Activated CD4-positive, alpha-beta memory T cell treated with anti-CD3 and anti-CD28 coated beads for 36 hours (primary cell): Measurements from ENCODE around the gene LSM12. TPM values are rescaled to one million over a fixed set of nuclear protein-coding genes. Genes with fewer than 3 reads are reported as not detected.

Experiments used
- CTCF ChIA-PET: fragments of 350-600 bp; sonication (Branson Sonifier 250); formaldehyde crosslinking; loops from one replicate; lab custom pipeline; 2021; ENCODE audit warnings: antibody characterized with exemption, inconsistent platforms; lab: Charles Lee
- POLR2A ChIA-PET: fragments of 350-600 bp; sonication (Branson Sonifier 250); formaldehyde crosslinking; loops from one replicate; lab custom pipeline; 2021; ENCODE audit warnings: antibody characterized with exemption; lab: Charles Lee
- DNase-seq: peaks from one replicate; pipeline ENCODE4 v3.0.0-alpha.2; 2020
- H3K27ac Mint-ChIP-seq: one replicate; pipeline ENCODE4 v1.8.0; 2021; ENCODE audit warnings: mixed read lengths
- H3K27me3 Mint-ChIP-seq: one replicate; pipeline ENCODE4 v1.8.0; 2021; ENCODE audit warnings: mixed read lengths
- H3K36me3 Mint-ChIP-seq: one replicate; pipeline ENCODE4 v1.8.0; 2021; ENCODE audit warnings: mixed read lengths
- H3K4me1 Mint-ChIP-seq: one replicate; pipeline ENCODE4 v1.8.0; 2021; ENCODE audit warnings: low read depth, mixed read lengths
- H3K4me3 Mint-ChIP-seq: one replicate; pipeline ENCODE4 v1.8.0; 2021; ENCODE audit warnings: mild to moderate bottlenecking, mixed read lengths
- H3K9me3 Mint-ChIP-seq: one replicate; pipeline ENCODE4 v1.8.0; 2021; ENCODE audit warnings: mixed read lengths
- intact Hi-C: fragments of 100-400 bp; cut with micrococcal nuclease; formaldehyde crosslinking; loops from one replicate; pipeline ENCODE4 v1.15.1; 2023
- total RNA-seq, 2 experiments: library from RNA; stranded (reverse); gene quantifications; one replicate each; pipeline ENCODE4 v1.2.3, GENCODE V29; 2021

Gene LSM12
- total RNA-seq, 2 experiments from 2014 or later, result 76.8 to 81.8 TPM

- Mint-ChIP-seq H3K27me3 (no peaks in the 10 kb centered on the region), H3K4me3 (peak within 1 kb of the TSS; percentile 97), H3K4me1 (peaks cover 30% of the 10 kb centered on the region), H3K27ac (peak within 1 kb of the TSS; percentile 95), H3K9me3 (no peaks in the 10 kb centered on the region), H3K36me3 (peaks cover 2% of the 10 kb centered on the region)
- POLR2A ChIA-PET, result interaction anchor here (0.6 to 1.4 kb wide), 5 partner anchors 48 to 255 kb away, joined by 3 to 5 read pairs (median 4); partner anchors contain the start of gene HDAC5
- intact Hi-C loops, result loop anchor here (2.0 kb wide), 2 partner anchors 52 to 56 kb away; partner anchors contain the start of genes HDAC5 and TMEM101
- CTCF ChIA-PET, result interaction anchor here (1.1 kb wide), 2 partner anchors 53 to 280 kb away, joined by 3 to 4 read pairs; partner anchors contain the start of gene HDAC5
- peak; percentile 95 for DNase-seq
These were observed 4.2 kb upstream of the LSM12 start, which contains the start of gene G6PC3 for GRCh38 chr17:44070455-44071197. G6PC3 (plus strand) TSS chr17:44070735; CDS start chr17:44070966, 231 bp downstream.

GRCh38 chr17:44069974-44070454, 3.5 kb upstream of the LSM12 start:
- POLR2A ChIA-PET, result interaction anchor here (0.6 to 1.1 kb wide), 3 partner anchors 48 to 254 kb away, joined by 3 to 4 read pairs (median 4); no protein-coding TSS in a partner anchor
- peaks cover 5% of the 10 kb centered on the region for H3K36me3 Mint-ChIP-seq
- H3K4me1 Mint-ChIP-seq, result peaks cover 36% of the 10 kb centered on the region
- peak overlapping the region; percentile 95 for H3K27ac Mint-ChIP-seq
- H3K27me3 Mint-ChIP-seq, result no peaks in the 10 kb centered on the region
- no peaks in the 10 kb centered on the region for H3K9me3 Mint-ChIP-seq
- H3K4me3 Mint-ChIP-seq, result peak overlapping the region; percentile 97
- intact Hi-C loops, result loop anchor here (2.0 kb wide), 2 partner anchors 53 to 55 kb away; partner anchors contain the start of genes HDAC5 and TMEM101
- CTCF ChIA-PET, result no interaction called here
- peak; percentile 19 for DNase-seq

- peaks cover 54% of the 10 kb centered on the region for H3K4me1 Mint-ChIP-seq
- peaks cover 16% of the 10 kb centered on the region for H3K36me3 Mint-ChIP-seq
- no peaks in the 10 kb centered on the region for H3K27me3 Mint-ChIP-seq
- CTCF ChIA-PET, result no interaction called here
- POLR2A ChIA-PET, result interaction anchor here (1.2 kb wide), 1 partner anchor 53 kb away, joined by 3 read pairs; the partner anchor contains the start of gene TMEM101
- H3K27ac Mint-ChIP-seq, result peak overlapping the region; percentile 56
- intact Hi-C loops, result loop anchor here (2.0 kb wide), 1 partner anchor 61 kb away; no protein-coding TSS in a partner anchor
- DNase-seq, result no peak
- H3K9me3 Mint-ChIP-seq, result no peaks in the 10 kb centered on the region
- H3K4me3 Mint-ChIP-seq, result no peak overlapping the region
These were observed 1.1 kb upstream of the LSM12 start for GRCh38 chr17:44067545-44067940.

- Mint-ChIP-seq H3K4me1 (peaks cover 54% of the 10 kb centered on the region), H3K36me3 (peaks cover 29% of the 10 kb centered on the region), H3K4me3 (peak overlapping the region; percentile 90), H3K27me3 (no peaks in the 10 kb centered on the region), H3K9me3 (no peaks in the 10 kb centered on the region), H3K27ac (peak overlapping the region; percentile 87)
- DNase-seq, result peak; percentile 23
- intact Hi-C loops, result loop anchor here (1.0 to 2.0 kb wide), 3 partner anchors 59 to 121 kb away; partner anchors contain the start of genes HROB and TMUB2
- ChIA-PET POLR2A (interaction anchor here (0.6 to 1.5 kb wide), 4 partner anchors 8 to 121 kb away, joined by 3 to 9 read pairs (median 3); partner anchors contain the start of gene TMUB2), CTCF (interaction anchor here (0.7 to 1.6 kb wide), 4 partner anchors 18 to 258 kb away, joined by 3 to 5 read pairs (median 3); partner anchors contain the start of gene HDAC5)
These were observed 735 bp downstream of the LSM12 start for GRCh38 chr17:44065668-44066203.

GRCh38 chr17:44063704-44064639, 2.5 kb downstream of the LSM12 start:
- CTCF ChIA-PET, result interaction anchor here (0.6 to 1.1 kb wide), 3 partner anchors 22 to 985 kb away, joined by 3 to 5 read pairs (median 3); no protein-coding TSS in a partner anchor
- no peaks in the 10 kb centered on the region for H3K27me3 Mint-ChIP-seq
- POLR2A ChIA-PET, result no interaction called here
- peak overlapping the region; percentile 13 for H3K4me3 Mint-ChIP-seq
- peaks cover 42% of the 10 kb centered on the region for H3K36me3 Mint-ChIP-seq
- H3K4me1 Mint-ChIP-seq, result peaks cover 59% of the 10 kb centered on the region
- intact Hi-C loops, result no loop called here
- peak overlapping the region; percentile 67 for H3K27ac Mint-ChIP-seq
- H3K9me3 Mint-ChIP-seq, result no peaks in the 10 kb centered on the region
- DNase-seq, result no peak

- no peak overlapping the region for H3K4me3 Mint-ChIP-seq
- ChIA-PET CTCF (no interaction called here), POLR2A (no interaction called here)
- peaks cover 60% of the 10 kb centered on the region for H3K4me1 Mint-ChIP-seq
- peaks cover 47% of the 10 kb centered on the region for H3K36me3 Mint-ChIP-seq
- H3K9me3 Mint-ChIP-seq, result no peaks in the 10 kb centered on the region
- H3K27ac Mint-ChIP-seq, result no peak overlapping the region
- no peaks in the 10 kb centered on the region for H3K27me3 Mint-ChIP-seq
- intact Hi-C loops, result no loop called here
- DNase-seq, result no peak
These were observed 3.6 kb downstream of the LSM12 start for GRCh38 chr17:44062871-44063270.

GRCh38 chr17:44061446-44061845, 5.0 kb downstream of the LSM12 start:
- H3K4me1 Mint-ChIP-seq, result peaks cover 51% of the 10 kb centered on the region
- intact Hi-C loops, result no loop called here
- peaks cover 47% of the 10 kb centered on the region for H3K36me3 Mint-ChIP-seq
- DNase-seq, result no peak
- ChIA-PET POLR2A (no interaction called here), CTCF (interaction anchor here (1.3 kb wide), 1 partner anchor 181 kb away, joined by 4 read pairs; no protein-coding TSS in a partner anchor)
- H3K27ac Mint-ChIP-seq, result no peak overlapping the region
- H3K27me3 Mint-ChIP-seq, result no peaks in the 10 kb centered on the region
- H3K9me3 Mint-ChIP-seq, result no peaks in the 10 kb centered on the region
- H3K4me3 Mint-ChIP-seq, result no peak overlapping the region

GRCh38 chr17:44059101-44059892, 7.2 kb downstream of the LSM12 start:
- ChIA-PET POLR2A (interaction anchor here (0.6 kb wide), 2 partner anchors 66 to 126 kb away, joined by 3 to 5 read pairs; no protein-coding TSS in a partner anchor), CTCF (interaction anchor here (0.8 kb wide), 1 partner anchor 15 kb away, joined by 3 read pairs; no protein-coding TSS in a partner anchor)
- Mint-ChIP-seq H3K9me3 (no peaks in the 10 kb centered on the region), H3K4me3 (no peak overlapping the region), H3K4me1 (peaks cover 39% of the 10 kb centered on the region), H3K27ac (peak overlapping the region; percentile 64), H3K36me3 (peaks cover 46% of the 10 kb centered on the region), H3K27me3 (no peaks in the 10 kb centered on the region)
- DNase-seq, result no peak
- intact Hi-C loops, result no loop called here

GRCh38 chr17:44053125-44053872, 13.2 kb downstream of the LSM12 start:
- CTCF ChIA-PET, result interaction anchor here (3.9 kb wide), 1 partner anchor 12 kb away, joined by 17 read pairs; no protein-coding TSS in a partner anchor
- DNase-seq, result no peak
- Mint-ChIP-seq H3K4me3 (no peak overlapping the region), H3K4me1 (peaks cover 2% of the 10 kb centered on the region), H3K36me3 (peaks cover 19% of the 10 kb centered on the region), H3K27ac (no peak overlapping the region), H3K9me3 (no peaks in the 10 kb centered on the region), H3K27me3 (no peaks in the 10 kb centered on the region)
- intact Hi-C loops, result no loop called here
- POLR2A ChIA-PET, result no interaction called here
